Smooth muscle cell of the brain vasculature (primary cell): ENCODE measurements around the gene JMJD8.

ENCODE experiments used
- DNase-seq: peaks from one replicate; pipeline ENCODE4 v3.0.0-alpha.2; 2012; ENCODE audit warnings: low read depth, low spot score

JMJD8 gene

GRCh38 chr16:642189-643049 is 41.7 kb downstream of the JMJD8 start:
- DNase-seq, result no peak

- no peak for DNase-seq
These were observed 42.6 kb downstream of the JMJD8 start, which contains the start of gene MCRIP2 for GRCh38 chr16:641326-642188. MCRIP2 (plus strand) TSS chr16:641828; CDS start chr16:641992, 164 bp downstream.

GRCh38 chr16:640614-641013 is 43.5 kb downstream of the JMJD8 start:
- DNase-seq, result no peak

- no peak for DNase-seq
These were observed 45.3 kb downstream of the JMJD8 start for GRCh38 chr16:638836-639235.

GRCh38 chr16:638034-638543 is 46.0 kb downstream of the JMJD8 start:
- DNase-seq, result no peak

- DNase-seq, result no peak
These were observed 46.8 kb downstream of the JMJD8 start for GRCh38 chr16:637081-638018.

GRCh38 chr16:636206-637080 is 47.7 kb downstream of the JMJD8 start, which contains the start of gene METTL26:
METTL26 (minus strand) TSS chr16:636305; CDS start chr16:636290, 15 bp downstream.
- peak; percentile 75 for DNase-seq

- DNase-seq, result no peak
These were observed 48.4 kb downstream of the JMJD8 start for GRCh38 chr16:635573-636205.

GRCh38 chr16:634996-635395 is 49.1 kb downstream of the JMJD8 start:
- DNase-seq, result no peak

- DNase-seq, result no peak
These were observed 50.0 kb downstream of the JMJD8 start for GRCh38 chr16:634051-634670.

- DNase-seq, result no peak
These were observed 50.6 kb downstream of the JMJD8 start for GRCh38 chr16:633336-634050.

GRCh38 chr16:632486-633335 is 51.4 kb downstream of the JMJD8 start:
- DNase-seq, result no peak

- DNase-seq, result no peak
These were observed 52.3 kb downstream of the JMJD8 start for GRCh38 chr16:631808-632358.
